Fibroblast of skin of right biceps (primary cell): ENCODE measurements around the gene DNAJC22.
A peak's percentile ranks its signal among the peaks of the same experiment; 100 is the strongest.

Source experiments
- DNase-seq: peaks from one replicate; pipeline ENCODE4 v3.0.0-alpha.2; 2013

Gene DNAJC22

DNA sequence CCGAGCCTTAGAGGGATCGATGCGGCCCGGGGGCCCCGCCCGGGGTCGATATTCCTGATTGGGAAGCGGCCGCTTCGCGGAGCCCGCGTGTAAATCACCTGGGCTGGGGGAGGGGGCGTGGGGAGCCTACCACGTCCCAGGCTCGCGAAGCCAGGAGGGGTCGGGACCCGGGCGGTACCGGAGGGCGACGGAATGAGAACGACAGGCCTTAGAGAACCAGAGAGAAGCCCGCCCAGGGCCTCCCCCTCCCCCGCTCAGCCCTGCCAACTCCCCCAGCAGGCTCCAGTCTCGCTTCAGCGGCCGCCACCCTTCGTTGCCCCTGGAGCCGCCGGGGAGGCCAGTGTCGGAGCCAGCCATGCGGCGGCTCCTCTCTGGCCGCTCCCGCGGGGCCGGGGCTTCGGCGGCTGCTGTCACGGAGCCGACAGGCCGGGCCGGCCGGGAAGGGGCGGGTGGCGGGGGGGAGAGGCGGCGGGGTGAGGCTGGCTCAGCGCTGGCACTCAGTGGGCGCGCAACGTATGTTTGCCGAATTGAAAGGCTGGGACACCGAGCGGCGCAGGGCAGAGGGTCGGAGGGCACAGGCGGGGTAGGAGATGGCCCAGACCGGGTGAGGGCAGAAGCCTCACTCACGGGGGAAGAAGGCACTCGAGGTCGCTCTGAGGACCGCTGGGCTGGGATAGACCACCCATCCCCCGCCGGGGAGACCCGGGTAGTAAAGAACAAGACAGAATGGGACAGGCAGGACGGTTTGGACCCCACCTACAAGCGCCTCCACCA is 1.4 kb upstream of the DNAJC22 start:
- DNase-seq, result no peak

DNA sequence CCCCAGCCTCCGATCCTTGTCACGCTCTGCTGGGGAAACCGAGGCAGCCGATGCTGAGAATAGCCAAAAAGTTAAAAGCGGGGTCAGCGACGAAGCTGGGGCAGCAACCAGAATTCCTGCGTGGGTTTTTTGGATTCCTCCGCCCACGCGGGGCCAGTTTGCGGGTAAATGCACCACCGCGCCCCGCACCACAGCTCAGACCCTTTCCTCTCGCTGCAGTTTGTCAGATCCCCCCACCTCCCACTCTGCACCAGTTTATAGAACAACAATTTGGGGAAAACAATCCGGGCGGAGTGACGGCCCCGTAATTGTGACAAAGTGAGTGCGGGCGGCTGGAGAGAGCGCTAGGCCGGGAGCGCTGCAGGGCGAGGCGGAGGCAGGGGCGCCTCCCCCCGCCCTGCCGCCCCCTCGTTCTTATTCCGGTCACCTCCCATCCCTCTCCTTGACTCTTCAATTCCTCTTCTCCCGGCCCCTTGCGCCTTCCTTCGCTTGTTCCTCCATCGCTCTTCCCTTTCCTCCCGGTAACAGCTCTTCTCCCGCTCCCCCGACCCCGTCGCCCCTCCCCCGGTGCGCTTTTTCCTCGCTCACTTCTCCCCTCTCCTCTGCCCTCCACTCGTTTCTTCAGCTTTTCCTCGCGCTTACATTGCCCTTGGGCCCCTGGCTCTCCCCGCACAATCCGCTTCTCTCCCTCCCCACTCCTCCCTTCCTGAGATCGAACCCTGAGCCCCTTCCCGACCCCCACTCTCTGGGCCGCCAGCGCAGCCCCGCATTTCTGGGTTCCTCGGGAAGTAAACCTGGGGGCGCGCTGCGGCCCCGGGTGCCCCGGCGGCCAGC is 646 bp upstream of the DNAJC22 start:
- DNase-seq, result no peak

DNA sequence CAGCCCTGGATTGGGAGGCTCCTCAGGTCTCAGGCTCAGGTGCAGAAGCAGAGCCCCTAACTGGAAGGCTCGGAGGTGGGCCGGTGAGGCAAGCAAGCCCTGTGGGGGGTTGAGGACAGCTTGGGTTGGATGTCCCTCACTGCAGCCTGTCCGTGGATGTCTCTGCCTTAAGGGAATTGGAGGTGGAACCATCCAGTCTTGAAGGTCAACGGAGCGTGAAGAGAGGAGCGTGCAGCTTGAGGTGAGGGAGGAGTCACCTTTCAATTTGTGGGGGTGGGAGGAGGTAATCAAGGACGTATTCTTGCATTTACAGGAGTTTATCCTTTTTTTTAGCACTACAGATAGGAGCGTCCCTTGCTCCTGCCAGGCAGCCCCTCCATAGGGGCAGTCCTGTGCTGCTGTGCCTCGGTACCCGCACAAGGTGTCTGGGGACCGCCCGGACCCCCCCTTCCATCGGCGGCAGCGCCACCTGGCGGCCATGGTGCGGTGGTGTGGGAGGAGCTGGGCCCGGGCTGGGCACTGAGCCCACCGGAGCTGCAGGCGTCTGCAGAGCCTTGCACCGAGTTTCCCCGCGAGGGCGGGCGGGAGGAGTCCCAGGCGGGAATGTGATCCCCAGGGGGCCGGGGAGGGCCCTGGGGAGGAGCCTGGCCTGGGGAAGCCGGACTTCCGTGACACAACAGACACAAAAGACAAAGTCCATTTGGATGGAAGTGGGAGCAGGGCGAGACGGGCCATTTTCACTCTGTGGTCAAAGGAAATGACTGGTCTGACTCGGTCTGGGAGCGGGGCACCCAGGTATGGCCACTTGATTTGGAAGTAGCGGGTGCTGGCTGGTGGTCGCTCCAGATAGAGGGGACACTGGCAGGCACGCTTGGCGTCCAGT is 864 bp downstream of the DNAJC22 start:
- DNase-seq, result peak; percentile 82

DNA sequence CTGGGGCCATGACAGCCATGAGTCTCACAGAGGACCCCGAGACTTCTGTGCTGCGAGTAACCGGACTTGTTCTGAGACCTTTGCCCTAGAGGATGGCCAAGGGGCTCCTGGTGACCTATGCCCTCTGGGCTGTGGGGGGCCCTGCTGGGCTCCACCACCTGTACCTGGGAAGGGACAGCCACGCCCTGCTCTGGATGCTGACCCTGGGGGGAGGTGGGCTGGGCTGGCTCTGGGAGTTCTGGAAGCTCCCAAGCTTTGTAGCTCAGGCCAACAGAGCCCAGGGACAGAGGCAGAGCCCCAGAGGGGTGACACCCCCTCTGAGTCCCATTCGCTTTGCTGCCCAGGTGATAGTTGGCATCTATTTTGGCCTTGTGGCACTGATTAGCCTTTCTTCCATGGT is 2.1 kb downstream of the DNAJC22 start:
- no peak for DNase-seq

DNA sequence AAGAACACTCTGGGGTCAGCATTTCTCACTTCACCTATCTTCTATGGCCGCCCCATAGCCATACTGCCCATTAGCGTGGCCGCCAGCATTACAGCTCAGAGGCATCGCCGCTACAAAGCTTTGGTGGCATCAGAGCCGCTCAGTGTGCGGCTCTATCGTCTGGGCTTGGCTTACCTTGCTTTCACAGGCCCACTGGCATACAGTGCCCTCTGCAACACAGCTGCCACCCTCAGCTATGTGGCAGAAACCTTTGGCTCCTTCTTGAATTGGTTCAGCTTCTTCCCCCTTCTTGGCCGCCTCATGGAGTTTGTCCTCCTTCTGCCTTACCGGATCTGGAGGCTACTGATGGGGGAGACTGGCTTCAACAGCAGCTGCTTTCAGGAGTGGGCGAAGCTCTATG is 2.6 kb downstream of the DNAJC22 start:
- DNase-seq, result no peak

DNA sequence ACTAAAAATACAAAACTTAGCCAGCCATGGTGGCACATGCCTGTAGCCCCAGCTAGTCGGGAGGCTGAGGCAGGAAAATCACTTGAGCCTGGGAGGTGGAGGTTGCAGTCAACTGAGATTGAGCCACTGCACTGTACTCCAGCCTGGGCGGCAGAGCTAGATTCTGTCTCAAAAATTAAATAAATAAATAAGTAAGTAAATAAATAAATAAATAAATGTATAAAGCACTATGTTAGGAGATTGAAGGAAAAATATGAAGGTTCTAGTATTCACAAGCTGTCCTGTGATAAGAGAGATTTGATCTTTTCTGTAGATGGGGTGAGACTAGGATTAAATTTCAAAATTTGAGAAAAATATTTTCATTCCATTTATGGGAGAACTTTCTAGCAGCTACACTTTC is 5.7 kb downstream of the DNAJC22 start:
- no peak for DNase-seq

DNA sequence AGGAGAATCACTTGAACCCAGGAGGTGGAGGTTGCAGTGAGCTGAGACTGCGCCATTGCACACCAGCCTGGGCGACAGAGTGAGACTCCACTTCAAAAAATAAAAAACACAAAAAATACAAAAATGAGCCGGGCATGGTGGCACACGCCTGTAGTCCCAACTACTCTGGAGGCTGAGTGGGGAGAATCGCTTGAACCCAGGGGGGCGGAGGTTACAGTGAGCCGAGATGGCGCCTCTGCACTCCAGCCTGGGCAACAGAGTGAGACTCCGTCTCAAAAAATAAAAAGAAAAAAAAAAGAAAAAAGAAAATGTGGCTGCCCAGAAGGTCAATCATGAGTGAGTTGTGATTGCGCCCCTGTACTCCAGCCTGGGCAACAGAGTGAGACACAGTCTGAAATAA is 9.2 kb downstream of the DNAJC22 start:
- no peak for DNase-seq

DNA sequence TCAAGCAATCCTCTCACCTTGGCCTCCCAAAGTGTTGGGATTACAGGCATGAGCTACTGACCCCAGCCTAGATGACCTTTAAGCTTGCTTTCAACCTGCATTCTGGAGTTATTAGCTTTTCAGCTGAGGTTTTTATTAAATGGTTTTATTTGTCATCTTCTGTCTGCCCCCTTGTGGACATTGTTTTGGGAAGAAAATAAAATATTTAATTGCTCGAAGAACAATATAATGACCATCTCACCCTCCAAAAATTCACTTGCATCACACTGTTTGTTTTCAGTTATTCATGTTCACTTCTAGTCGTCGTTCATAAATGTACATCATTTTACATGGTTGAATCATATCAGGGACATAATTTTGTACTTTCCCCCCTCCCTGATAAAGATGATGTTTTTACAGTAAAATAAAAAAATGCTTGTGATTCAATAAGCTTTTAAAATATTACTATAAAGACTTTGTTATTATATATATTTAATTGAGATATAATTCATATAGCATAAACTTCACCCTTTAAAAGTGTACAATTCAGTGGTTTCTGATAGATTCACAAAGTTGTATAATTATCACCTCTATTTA is 10.5 kb downstream of the DNAJC22 start:
- DNase-seq, result peak; percentile 67

DNA sequence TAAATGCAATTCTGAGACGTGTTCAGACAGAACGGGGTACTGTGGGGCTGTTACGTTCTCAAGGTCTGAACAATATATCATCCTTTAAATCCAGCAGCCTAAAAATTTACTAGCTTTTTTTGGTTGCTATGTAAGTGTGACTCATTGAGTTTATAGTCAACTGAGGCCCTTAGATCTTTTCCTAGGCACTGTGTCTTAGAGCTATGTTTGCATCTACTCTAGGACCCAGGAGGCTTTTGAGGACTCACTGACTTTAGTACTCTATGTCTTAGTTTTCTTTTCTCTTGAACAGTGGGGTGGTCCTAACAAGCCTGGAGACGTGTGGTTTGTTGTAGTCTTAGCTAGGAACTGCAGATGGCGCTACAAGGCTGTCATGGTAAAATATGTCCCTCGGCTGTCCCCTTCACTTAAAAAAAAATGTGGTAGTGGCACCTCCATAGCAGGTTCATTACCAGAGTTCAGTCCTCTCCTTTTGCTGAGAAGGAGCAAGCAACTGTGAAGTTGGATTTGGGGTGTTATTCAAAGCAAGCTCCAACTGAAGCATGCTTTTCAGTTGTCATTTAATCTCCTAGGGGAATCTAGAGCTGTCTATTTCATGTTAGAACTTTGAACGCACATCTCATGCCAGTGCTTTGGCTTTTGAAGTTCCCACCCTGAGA is 11.9 kb downstream of the DNAJC22 start:
- DNase-seq, result peak; percentile 62

DNA sequence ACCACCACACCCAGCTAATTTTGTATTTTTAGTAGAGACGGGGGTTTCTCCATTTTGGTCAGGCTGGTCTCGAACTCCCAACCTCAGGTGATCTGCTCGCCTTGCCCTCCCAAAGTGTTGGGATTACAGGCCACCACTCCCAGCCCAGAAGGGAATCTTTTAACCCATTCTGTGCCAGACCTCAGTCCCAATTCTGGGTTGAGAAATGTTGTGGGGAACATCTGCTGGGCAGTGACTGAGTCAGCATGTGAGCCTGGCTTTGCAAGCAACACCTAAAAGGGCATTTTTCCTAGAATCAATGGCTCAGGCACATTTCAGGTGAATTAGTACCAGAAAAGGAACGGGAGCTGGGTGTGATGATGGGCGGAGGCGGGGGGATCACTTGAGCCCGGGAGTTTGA is 13.0 kb downstream of the DNAJC22 start:
- DNase-seq, result no peak

DNA sequence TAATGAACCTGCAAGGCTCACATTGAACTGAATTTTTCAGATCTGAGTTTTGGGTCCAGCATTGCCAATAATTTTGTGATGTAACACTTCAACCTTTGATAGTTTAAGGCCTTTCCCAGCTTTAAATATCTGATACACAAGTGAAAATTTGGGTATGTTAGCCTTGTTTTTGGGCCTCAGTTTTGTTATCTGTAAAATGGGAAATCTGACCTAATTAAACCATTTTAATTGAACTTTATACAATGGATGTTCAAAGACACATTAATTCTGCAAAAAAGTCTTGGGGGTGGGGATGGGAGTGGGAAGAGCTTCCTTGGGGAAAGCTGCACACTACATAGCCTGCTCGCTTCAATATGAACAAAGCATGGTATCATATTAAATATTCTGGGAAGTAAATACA is 15.4 kb downstream of the DNAJC22 start:
- no peak for DNase-seq

DNA sequence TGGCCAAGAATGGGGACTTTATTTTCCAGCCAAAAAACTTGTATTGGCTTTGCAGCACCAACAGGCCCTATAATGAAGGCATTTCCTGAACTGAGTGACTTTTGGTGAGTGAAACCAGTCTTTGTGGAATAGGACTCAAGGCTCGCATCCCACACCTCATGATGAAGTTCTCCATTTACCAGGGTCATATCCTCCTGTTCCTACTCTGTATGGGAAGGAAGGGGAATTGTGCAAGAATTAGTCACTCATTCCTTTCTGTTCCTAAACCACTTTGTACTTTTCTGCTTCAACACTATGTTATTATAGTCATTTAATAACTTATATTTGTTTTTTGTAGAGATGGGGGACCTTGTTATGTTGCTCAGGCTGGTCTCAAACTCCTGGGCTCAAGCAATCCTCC is 18.3 kb downstream of the DNAJC22 start:
- peak; percentile 77 for DNase-seq

DNA sequence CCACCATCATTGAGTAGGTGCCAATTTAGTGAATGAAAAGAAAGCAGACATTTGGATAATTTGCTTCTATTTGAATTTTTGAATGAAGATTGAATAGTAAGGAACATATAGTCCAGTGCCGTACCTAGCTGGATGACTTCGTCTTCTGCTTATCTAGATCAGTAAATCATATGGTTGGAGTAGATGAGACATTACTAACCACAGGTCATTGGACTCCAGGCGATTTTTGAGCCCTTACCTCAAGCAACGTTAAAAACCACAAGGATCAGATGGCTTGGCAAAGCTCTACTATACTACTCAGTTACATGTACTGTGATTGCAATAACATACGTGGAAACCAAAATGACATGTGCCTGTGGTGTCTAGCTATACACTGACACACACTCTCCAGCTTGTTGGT is 18.9 kb downstream of the DNAJC22 start:
- peak; percentile 70 for DNase-seq

DNA sequence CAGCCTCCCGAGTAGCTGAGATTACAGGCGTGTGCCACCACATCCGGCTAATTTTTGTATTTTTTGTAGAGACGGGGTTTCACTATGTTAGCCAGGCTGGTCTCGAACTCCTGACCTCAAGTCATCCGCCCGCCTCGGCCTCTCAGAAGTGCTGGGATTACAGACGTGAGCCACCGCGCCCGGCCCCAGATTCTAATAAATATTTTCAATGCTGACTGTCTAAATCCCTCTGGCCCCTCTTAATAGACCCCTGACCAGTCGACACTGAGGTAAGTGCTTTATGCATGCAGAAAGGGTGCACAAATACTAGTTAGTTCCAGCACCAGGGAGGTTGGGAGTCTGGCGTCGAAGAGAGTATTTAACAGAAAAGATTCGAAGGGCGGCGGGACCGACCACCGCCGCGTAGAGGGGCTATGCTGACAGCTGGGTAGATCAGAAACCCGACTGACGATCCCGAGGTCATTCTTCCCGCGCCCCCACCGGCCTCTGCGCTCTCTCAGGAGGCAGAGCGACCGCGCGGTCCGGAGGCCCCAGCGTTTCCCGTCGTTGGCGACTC is 19.5 kb downstream of the DNAJC22 start:
- DNase-seq, result no peak

DNA sequence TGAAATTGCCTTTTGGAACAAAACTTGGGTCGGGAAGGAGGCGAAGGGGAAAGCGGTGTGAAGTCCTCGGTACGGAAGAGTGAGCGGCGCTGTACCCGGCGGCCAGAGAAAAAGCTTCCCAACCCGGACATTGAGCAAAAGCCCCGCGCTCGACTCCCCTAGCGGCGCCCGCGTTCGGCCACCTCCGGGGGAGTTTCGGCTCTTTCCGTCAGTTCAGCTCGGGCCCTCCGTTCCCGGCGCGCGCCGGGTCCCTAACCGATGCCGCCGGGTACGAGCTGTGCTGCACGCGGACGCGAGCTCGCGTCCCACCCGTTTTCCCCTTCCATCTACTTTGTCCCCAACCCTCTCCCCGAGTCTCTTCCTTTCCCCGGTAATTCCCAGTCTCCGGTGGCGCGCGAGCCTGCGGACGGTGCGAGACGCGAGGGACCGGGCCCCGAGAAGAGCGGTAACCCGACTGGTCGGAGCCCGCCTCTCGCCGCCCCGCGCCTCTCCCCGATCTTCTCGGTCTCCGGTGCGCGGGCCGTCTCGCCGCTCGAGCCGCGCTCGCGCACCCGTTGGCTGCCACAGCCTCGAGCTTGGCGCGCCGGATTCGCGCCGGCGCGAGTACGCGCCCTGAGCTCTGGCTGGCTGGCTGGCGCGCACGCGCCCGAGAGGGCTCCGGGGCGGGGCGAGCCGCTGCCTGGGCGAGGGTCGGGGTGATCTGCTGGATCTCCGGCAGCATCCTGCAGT is 20.1 kb downstream of the DNAJC22 start:
- DNase-seq, result peak; percentile 96

DNA sequence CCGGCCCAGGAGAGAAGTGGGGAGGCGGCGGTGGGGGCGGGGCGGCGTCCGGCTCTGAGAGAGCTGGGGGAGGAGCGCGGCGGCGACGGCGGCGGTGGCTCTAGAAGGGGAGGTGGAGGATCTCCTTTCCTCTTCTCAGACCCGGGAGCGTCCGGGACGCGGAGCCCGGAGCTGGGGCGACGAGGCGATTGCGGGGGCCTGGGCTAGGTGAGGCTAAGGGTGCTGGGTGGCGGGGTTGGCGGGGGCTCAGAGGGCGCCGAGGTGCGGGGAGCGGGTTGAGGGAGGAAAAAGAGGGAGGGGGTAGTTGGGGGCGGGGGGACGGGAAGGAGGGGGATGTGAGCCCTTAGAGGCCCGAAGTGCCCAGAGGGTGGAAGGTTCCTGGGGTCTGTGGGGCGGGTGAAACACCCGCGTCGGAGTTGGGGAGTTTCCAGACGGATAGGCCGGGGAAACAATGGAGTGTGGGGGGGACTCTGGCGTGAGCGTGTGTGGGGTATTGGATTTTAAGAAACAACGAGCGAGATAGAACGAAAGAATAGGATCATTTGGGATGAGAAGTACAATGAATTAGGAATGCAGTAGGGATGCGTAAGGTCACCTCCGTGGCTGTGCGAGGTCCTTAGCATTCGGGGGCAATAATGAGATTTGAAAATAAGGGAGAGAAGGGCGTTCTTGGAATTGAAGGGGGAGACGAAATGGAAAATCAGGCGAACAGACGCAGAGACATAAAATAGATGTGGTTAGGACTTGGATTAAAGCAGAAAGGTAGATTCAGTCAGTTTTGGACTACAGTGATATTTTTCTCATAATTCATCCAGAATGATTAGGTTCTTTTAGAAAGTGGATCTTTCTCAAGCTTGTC is 20.9 kb downstream of the DNAJC22 start, which contains the start of gene SPATS2:
Gene SPATS2, plus strand, starts transcription at position 82 of the 859 bp plus-strand sequence. CDS start 93,551 bp downstream, outside the sequence.
- DNase-seq, result peak; percentile 26

DNA sequence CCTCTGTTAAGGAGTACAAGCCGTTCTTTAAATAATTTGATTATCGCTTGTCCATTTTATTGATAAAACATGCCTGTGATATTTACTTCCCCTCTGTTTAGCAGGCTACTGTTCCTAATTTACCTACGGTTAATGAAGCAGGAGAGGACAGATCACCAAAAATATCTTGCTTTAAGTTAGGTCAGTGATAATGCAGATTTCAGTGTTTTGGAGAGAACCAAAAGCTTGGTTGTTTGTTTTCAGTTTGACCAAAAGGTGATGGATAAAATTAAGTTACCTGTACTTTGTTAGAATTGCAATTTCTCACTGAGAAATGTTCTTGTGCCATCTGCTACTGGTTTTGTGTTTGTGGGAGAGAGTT is 21.5 kb downstream of the DNAJC22 start:
- DNase-seq, result no peak

DNA sequence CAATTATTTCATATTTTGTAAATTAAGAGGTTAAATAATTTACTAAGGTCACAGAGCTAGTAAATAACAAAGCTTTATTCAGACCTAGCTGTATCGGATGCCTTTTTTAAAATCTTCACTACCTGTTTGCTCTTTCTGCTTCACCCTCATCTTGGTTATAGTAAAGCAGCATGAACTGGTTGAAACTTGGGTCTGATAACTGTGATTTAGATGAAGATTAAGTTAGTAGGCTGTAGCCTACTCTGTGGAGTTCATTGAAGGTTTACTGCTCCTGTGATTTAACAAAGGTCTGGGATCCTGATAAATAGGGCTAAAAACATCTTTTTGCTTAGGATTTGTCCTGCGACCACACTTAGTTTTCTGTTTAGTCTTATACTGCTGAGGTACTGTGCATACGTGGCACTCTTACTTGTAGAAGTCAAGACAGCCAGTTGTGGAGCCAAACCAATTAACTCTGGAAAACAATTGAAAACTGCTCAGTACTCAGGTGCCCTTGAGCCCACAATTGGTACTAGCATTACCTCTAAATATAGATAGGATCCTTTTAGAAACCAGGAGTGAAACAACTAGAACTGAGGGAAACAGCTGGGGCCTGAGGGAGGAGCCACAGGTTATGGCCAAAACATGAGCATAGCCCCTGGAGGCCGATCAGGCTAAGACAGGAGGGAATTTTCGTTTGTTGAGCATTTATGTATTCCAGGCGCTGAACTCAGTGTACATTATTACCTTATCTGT is 22.9 kb downstream of the DNAJC22 start:
- peak; percentile 40 for DNase-seq

DNA sequence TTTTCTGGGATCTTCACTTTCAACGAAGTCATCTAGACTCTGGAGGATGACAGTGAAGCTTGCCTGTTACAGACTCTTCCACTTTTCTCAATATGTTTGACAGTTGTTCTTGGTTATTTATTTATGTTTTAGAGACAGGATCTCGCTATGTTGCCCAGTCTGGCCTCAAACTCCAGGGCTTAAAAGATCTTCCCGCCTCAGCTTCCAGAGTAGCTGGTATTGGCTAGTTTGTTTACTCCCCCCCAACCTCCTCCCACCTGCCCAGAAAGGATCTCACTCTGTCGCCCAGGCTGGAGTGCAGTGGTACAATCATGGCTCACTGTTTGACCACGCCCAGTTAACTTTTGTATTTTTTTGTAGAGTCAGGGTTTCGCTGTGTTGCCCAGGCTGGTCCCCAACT is 23.9 kb downstream of the DNAJC22 start:
- no peak for DNase-seq

DNA sequence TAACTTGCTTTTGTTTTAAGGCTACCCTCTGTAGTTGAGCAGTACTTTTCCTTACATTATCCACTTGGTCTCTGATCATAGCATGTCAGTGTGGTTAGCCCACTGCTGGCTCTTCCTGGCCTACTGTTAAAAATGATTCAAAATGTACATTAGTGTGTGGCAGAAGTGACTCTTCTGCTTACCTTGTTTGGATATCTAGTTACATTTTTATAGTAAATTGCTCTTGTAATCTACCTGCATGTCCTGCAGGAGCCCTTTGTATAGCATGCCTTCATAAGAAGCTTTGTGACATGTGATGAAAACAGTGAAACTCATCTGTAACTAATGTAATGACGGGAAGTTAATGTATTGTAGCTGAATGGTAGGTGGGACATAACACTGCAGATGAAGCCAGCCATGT is 28.7 kb downstream of the DNAJC22 start:
- DNase-seq, result no peak
